ENCODE data around the gene FGFR1OP2. TPM values are rescaled to one million over a fixed set of nuclear protein-coding genes. Genes with fewer than 3 reads are reported as not detected.

FGFR1OP2 gene
- total and polyA plus RNA-seq, 2 of the 4 experiments (the other 2 are of a cell fraction), result 26.7 to 31.0 TPM

DNA sequence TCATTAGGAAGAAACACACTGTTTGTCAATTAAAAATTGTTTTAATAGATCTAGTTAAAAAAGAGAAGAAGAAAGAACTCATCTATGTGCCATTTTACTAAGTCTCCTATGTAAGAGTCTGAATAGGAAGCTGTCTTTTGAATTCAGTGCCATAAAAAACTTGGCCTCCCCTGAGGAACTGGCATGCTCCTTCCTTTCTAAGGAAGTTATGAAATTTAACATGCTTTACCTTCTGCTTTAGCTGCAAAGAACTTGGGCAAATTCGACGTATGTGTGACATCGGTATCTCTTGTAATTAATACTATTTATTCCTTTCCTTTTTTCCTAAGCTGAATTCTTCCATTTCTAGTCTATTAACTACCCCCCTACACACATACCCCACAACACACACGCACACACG, 63.4 kb downstream of the FGFR1OP2 start:
- dilution Hi-C loops (cut with HindIII; ENCODE audit: low sequenced_read_pairs, unreplicated experiment), result no loop called here
- no TSS peak for BruUV-seq (replicated peaks)

More for the DNA sequence above, 63.4 kb downstream of the FGFR1OP2 start:
- Histone ChIP-seq H3K27ac (ENCODE audit: insufficient read depth, low read length) (no peak overlapping the region), H3K56ac (ENCODE audit: extremely low read depth, insufficient read depth, low read length) (no peak overlapping the region), H3K9me3 (ENCODE audit: control insufficient read depth, insufficient read depth, low read length) (no peaks in the 10 kb centered on the region), H3K23ac (ENCODE audit: low read depth, low read length) (no peak overlapping the region), H2AK5ac (ENCODE audit: low read depth, low read length) (no peak overlapping the region), H2AK9ac (replicated peaks; ENCODE audit: low read depth, low read length, poor library complexity) (no peak overlapping the region), H3K27me3 (ENCODE audit: control insufficient read depth, insufficient read depth, low read length) (no peaks in the 10 kb centered on the region), H3K9ac (ENCODE audit: low read depth, low read length) (no peak overlapping the region), H3K79me1 (ENCODE audit: low read depth in 1 of 2, low read length in 2 of 2) (peaks cover 6 to 22% of the 10 kb centered on the region in 2 experiments), H3K4me1 (ENCODE audit: control insufficient read depth, insufficient read depth, low read length) (no peaks in the 10 kb centered on the region), H4K20me1 (ENCODE audit: insufficient read depth, low read length) (no peaks in the 10 kb centered on the region; the same call in 1 of the 2 replicates), H3K4ac (ENCODE audit: low read depth, low read length) (no peak overlapping the region), H4K91ac (ENCODE audit: insufficient read depth, low read depth, low read length) (no peak overlapping the region), H3K9me1 (ENCODE audit: insufficient read depth, low read length) (peaks cover 10% of the 10 kb centered on the region; the same call in 1 of the 2 replicates), H4K8ac (ENCODE audit: low read depth in 2 of 2, low read length in 2 of 2) (no peak overlapping the region), H2BK15ac (ENCODE audit: low read depth, low read length) (no peak overlapping the region), H3K4me2 (ENCODE audit: low read depth, low read length) (no peak overlapping the region), H2BK120ac (ENCODE audit: low read depth, low read length) (no peak overlapping the region), H2BK5ac (ENCODE audit: low read depth, low read length, poor library complexity, severe bottlenecking) (no peak overlapping the region), H3K4me3 (ENCODE audit: insufficient read depth, low read depth, low read length) (no peak overlapping the region), H4K5ac (ENCODE audit: low read depth, low read length) (no peak overlapping the region), H3K18ac (ENCODE audit: low read depth, low read length) (no peak overlapping the region), H3K14ac (replicated peaks; ENCODE audit: low read depth, low read length) (no peak overlapping the region), H2AFZ (replicated peaks; ENCODE audit: low read length, poor library complexity) (no peak overlapping the region), H2BK20ac (ENCODE audit: low read depth, low read length) (no peak overlapping the region), H3K36me3 (ENCODE audit: control insufficient read depth, insufficient read depth, low read length) (0 out of 2 replicates have a peak, but pooled peaks cover 3% of the 10 kb centered on the region)
- ChIA-PET CTCF (no interaction called here), POLR2A (ENCODE audit: unreplicated experiment) (no interaction called here)
- in situ Hi-C loops (cut with MboI; ENCODE audit: low sequenced_read_pairs) (no loop called here), intact Hi-C loops (cut with micrococcal nuclease) (loop anchor here (5.0 kb wide), 1 partner anchor 39 kb away; no protein-coding TSS in a partner anchor)
- ATAC-seq (ENCODE audit: low read depth) (no peak), DNase-seq (no peak)
- TF ChIP-seq RFX5 (IDR thresholded peaks at IDR 0.05; ENCODE audit: low read depth, low read length), result no peak
- no peak for TF ChIP-seq CHD1 (IDR thresholded peaks at IDR 0.05; ENCODE audit: low read depth, low read length)
- TF ChIP-seq USF2 (IDR thresholded peaks at IDR 0.05; ENCODE audit: low read depth, low read length), result no peak
- TF ChIP-seq NFE2L2 (IDR thresholded peaks at IDR 0.05; ENCODE audit: low read depth, low read length), result no peak
- no peak for TF ChIP-seq MAZ (IDR thresholded peaks at IDR 0.05; ENCODE audit: borderline replicate concordance, low read depth, low read length)
- TF ChIP-seq MAFK (IDR thresholded peaks at IDR 0.05; ENCODE audit: low read depth, low read length), result no peak
- no peak for TF ChIP-seq FOS (IDR thresholded peaks at IDR 0.05; ENCODE audit: low read depth, low read length)
- TF ChIP-seq RAD21 (IDR thresholded peaks at IDR 0.05; ENCODE audit: low read length), result no peak
- TF ChIP-seq MXI1 (IDR thresholded peaks at IDR 0.05; ENCODE audit: borderline replicate concordance, low read depth, low read length), result no peak
- TF ChIP-seq ELK1 (IDR thresholded peaks at IDR 0.05; ENCODE audit: borderline replicate concordance, low read depth, low read length), result no peak
- TF ChIP-seq RCOR1 (IDR thresholded peaks at IDR 0.05; ENCODE audit: insufficient replicate concordance, low read length), result no peak
- TF ChIP-seq CEBPB (IDR thresholded peaks at IDR 0.05; ENCODE audit: low read depth, low read length), result no peak
- no peak for TF ChIP-seq BHLHE40 (IDR thresholded peaks at IDR 0.05; ENCODE audit: low read depth, low read length)
- 100% methylated on average over 1 of the region's 5 CpGs; no CpG with 5 or more reads in 1 of the 2 experiments for WGBS, 2 experiments (ENCODE audit: extremely low coverage in 2 of 2, insufficient read length in 1 of 2)

Measured in IMR-90 (cell line).